Measurements from ENCODE around the gene SYTL3.

The SYTL3 gene

GRCh38 chr6:158619922-158620801, 29.7 kb upstream of the SYTL3 start:
- H3K4me3 ChIP-seq (ENCODE audit: low read depth, low read length), result no peak overlapping the region

GRCh38 chr6:158620963-158621693, 28.7 kb upstream of the SYTL3 start:
- no peak overlapping the region for H3K4me3 ChIP-seq (ENCODE audit: low read depth, low read length)
- TF ChIP-seq CTCF (IDR thresholded peaks at IDR 0.05; ENCODE audit: borderline replicate concordance, insufficient read depth, low read depth, low read length), result no peak

More at GRCh38 chr6:158619922-158620801, 29.7 kb upstream of the SYTL3 start:
- no peak for TF ChIP-seq CTCF (IDR thresholded peaks at IDR 0.05; ENCODE audit: borderline replicate concordance, insufficient read depth, low read depth, low read length)

- H3K4me3 ChIP-seq (ENCODE audit: low read depth, low read length), result no peak overlapping the region
- no peak for TF ChIP-seq CTCF (IDR thresholded peaks at IDR 0.05; ENCODE audit: borderline replicate concordance, insufficient read depth, low read depth, low read length)
These were observed 27.9 kb upstream of the SYTL3 start for GRCh38 chr6:158621694-158622544.

GRCh38 chr6:158622545-158623190, 27.2 kb upstream of the SYTL3 start:
- no peak overlapping the region for H3K4me3 ChIP-seq (ENCODE audit: low read depth, low read length)
- TF ChIP-seq CTCF (IDR thresholded peaks at IDR 0.05; ENCODE audit: borderline replicate concordance, insufficient read depth, low read depth, low read length), result no peak

GRCh38 chr6:158624684-158625682, 24.9 kb upstream of the SYTL3 start:
- no peak overlapping the region for H3K4me3 ChIP-seq (ENCODE audit: low read depth, low read length)
- TF ChIP-seq CTCF (IDR thresholded peaks at IDR 0.05; ENCODE audit: borderline replicate concordance, insufficient read depth, low read depth, low read length), result no peak

All from GM12875 (cell line).